Measurements from ENCODE around the gene MPC1. TPM values are rescaled to one million over a fixed set of nuclear protein-coding genes. Genes with fewer than 3 reads are reported as not detected.

The MPC1 gene
- total and polyA plus RNA-seq, 2 donors: 40.9 to 71.4 TPM

DNA sequence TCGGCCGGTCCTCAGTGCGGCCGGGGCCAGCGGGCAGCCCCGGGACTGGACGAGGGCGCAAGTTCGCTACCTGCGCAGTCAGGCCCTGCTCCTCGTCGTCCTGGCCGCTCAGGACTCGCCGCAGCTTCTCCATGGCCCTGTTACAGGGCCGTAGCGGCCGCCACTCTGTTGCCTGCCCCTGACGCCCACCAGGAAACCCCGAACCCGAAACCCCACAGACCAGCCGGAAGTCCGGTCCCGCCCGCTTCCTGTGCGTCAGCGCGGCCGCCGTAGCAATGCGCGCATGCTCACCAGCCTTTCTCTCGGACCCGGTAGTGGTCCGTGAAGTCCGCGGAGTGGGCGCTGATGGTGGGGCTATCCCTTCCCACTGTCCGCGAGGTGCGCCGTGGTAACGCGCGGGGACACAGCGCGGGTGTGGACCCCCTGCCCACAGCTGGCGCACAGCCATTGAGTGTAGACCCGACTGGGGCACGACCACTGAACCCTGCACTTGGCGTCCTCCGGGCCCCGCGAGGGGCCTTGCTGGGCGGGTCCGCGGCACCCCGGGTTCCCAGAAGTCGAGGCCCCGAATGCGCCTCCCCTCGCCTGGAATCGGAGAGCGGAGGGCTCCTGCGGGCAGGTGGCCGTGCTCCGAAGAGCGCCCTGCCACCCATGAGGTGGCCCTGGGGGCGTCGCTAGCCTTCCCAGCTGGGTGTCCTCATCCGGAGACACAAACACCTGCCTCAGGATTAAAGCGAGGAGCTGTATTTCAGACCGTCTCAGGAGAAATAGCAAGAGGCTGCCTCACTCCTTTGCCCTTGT is 40.2 kb downstream of the MPC1 start, which contains the start of gene SFT2D1:
SFT2D1 (minus strand) TSS at position 197 of the 801 bp plus-strand sequence; CDS start at position 133, 64 bp downstream.
- peak within 1 kb of the TSS; percentile 63 for H3K4me3 ChIP-seq (ENCODE audit: low read depth, low read length)
- H3K27ac ChIP-seq (ENCODE audit: low read depth): peak within 1 kb of the TSS; percentile 68
- under 1% methylated on average over 73 of the region's 73 CpGs for WGBS

DNA sequence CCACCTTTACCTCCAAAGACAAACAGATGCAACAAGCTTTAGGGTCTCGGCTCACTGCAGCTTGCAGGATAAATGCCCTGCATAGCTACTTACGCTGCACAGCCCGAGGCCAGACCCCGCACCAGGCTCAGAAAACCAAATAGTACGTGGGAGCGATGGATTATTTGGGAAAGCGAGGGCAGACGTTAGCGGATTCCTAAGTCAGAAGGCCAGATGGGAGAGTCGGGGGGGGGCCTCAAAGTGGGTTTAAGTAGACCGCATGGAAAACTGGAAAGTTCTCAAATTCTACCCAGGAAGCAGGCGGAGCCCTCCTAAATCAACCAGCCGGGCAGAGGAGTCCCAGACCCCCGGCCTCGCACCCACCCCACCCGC is 40.8 kb downstream of the MPC1 start:
- Histone ChIP-seq H3K4me3 (ENCODE audit: low read depth, low read length) (peak overlapping the region; percentile 63), H3K36me3 (ENCODE audit: insufficient read depth) (no peaks in the 10 kb centered on the region), H3K4me1 (ENCODE audit: insufficient read depth) (peaks cover 3% of the 10 kb centered on the region), H3K27ac (ENCODE audit: low read depth) (peak overlapping the region; percentile 63)
- WGBS: under 1% methylated on average over 16 of the region's 16 CpGs
- DNase-seq (ENCODE audit: extremely low spot score): no peak

More for the DNA sequence above, 40.2 kb downstream of the MPC1 start, which contains the start of gene SFT2D1:
- peak; percentile 43 for DNase-seq (ENCODE audit: extremely low spot score)
- Histone ChIP-seq H3K4me1 (ENCODE audit: insufficient read depth) (peaks cover 3% of the 10 kb centered on the region), H3K36me3 (ENCODE audit: insufficient read depth) (no peaks in the 10 kb centered on the region)

DNA sequence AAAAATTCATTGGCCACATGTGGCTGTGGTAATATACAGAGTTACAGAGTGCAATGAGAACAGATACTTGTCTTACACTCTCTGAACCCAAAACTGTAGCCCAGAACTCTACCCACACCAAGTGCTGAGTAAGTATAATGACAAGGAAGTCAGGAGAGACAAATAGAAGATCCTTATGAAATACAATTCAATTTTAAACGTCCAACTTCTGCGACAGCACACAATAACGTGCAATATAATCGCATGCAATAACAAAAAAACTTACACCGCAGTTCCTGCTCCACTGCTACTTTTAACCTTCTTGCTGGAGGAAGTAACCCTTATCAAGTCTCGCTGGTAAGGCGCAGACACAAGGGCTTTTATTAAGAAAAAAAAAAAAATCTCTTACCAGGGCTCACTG is 41.3 kb downstream of the MPC1 start:
- Histone ChIP-seq H3K27ac (ENCODE audit: low read depth) (no peak overlapping the region), H3K36me3 (ENCODE audit: insufficient read depth) (no peaks in the 10 kb centered on the region), H3K4me3 (ENCODE audit: low read depth, low read length) (peak overlapping the region; percentile 63), H3K4me1 (ENCODE audit: insufficient read depth) (peaks cover 3% of the 10 kb centered on the region)
- no peak for DNase-seq (ENCODE audit: extremely low spot score)
- WGBS: 33% methylated on average over 7 of the region's 7 CpGs

DNA sequence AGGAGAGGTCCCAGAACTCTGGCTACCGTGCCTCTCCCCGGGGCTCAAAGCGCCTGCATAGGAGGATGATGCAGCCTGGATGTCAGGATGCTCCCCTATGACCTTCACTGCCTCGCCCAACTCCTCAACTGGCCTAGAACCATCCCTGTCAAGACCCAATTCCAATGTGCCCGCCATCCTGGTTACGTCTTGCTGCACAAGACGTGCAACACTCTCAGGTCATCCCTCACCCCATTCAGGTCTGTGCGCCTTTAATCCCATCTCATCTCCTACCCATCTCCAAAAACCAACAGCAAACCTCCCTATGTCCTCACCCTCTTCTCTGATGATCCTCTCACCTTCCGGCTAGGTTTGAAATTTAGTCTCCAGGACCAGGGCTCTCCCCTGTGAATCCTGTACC is 43.9 kb downstream of the MPC1 start:
- H3K27ac ChIP-seq (ENCODE audit: low read depth): no peak overlapping the region
- DNase-seq (ENCODE audit: extremely low spot score): no peak
- WGBS: 96% methylated on average over 9 of the region's 9 CpGs
- H3K4me3 ChIP-seq (ENCODE audit: low read depth, low read length): no peak overlapping the region
- peaks cover 3% of the 10 kb centered on the region for H3K4me1 ChIP-seq (ENCODE audit: insufficient read depth)
- no peaks in the 10 kb centered on the region for H3K36me3 ChIP-seq (ENCODE audit: insufficient read depth)

DNA sequence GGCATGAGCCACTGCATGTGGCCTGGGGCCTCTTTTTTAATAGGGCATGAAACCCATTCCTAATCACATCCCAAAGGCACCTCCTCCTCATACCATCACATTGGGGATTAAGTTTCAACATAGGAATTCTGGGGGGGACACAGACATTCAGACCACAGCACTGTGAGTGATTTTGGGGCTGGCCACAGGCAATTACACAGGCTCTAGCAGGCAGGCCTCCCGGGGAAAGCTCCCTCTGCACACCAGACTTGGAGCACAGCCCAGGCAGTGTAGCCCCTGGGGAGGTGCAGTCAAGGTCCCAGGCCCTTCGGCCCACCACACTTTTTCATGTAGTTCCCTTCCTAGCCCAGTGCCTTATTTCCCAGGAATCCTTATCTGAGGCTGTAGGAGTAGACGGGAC is 45.9 kb downstream of the MPC1 start:
- no peak for DNase-seq (ENCODE audit: extremely low spot score)
- H3K27ac ChIP-seq (ENCODE audit: low read depth): no peak overlapping the region
- H3K36me3 ChIP-seq (ENCODE audit: insufficient read depth): no peaks in the 10 kb centered on the region
- WGBS: 82% methylated on average over 3 of the region's 3 CpGs
- no peak overlapping the region for H3K4me3 ChIP-seq (ENCODE audit: low read depth, low read length)
- peaks cover 3% of the 10 kb centered on the region for H3K4me1 ChIP-seq (ENCODE audit: insufficient read depth)

DNA sequence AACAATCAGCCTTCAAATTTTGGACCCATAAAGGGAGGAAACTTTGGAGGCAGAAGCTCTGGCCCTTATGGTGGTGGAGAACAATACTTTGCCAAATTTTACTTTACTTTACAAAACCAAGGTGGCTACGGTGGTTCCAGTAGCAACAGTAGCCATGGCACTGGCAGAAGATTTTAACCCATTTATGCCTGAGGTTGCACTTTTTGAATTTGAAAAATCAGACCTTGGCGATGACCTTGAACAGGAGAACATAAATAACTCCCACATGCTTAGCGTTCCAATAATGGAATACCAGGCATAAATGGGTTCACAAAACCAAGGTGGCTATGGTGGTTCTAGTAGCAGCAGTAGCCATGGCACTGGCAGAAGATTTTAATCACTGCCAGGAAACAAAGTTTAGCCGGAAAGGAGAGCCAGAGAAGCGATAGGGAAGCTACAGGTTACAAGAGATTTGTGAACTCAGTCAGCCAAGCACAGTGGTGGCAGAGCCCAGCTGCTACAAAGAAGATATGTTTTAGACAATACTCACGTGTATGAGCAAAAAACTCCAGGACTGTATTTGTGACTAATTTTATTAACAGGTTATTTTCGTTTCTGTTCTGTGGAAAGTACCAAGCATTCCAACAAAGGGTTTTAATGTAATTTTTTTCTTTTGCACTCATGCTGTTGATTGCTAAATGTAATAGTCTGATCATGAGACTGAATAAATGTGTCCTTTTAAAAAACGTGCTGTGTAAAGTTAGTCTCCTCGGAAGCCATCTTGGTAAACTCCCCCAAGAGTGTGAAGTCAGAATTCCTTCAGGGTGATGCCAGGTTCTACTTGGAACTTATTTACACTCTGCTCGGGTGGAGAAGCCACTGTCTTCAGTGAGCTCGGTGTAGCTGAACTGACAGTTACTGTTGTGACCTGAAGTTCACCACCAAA is 47.1 kb downstream of the MPC1 start:
- Histone ChIP-seq H3K4me1 (ENCODE audit: insufficient read depth) (peaks cover 3% of the 10 kb centered on the region), H3K36me3 (ENCODE audit: insufficient read depth) (no peaks in the 10 kb centered on the region), H3K4me3 (ENCODE audit: low read depth, low read length) (no peak overlapping the region), H3K27ac (ENCODE audit: low read depth) (no peak overlapping the region)
- 87% methylated on average over 11 of the region's 11 CpGs for WGBS
- no peak for DNase-seq (ENCODE audit: extremely low spot score)

DNA sequence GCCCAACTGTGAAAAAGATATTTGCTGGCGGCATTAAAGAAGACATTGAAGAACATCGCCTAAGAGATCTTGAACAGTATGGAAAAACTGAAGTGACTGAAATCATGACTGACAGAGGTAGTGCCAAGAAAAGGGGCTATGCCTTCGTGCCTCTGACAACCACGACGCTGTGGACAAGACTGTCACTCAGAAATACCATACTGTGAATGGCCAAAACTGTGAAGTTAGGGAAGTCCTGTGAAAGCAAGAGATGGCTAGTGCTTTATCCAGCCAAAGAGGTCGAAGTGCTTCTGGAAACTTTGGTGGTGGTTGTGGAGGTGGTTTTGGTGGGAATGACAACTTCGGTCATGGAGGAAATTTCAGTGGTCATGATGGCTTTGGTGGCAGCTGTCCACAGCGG is 47.9 kb downstream of the MPC1 start:
- Histone ChIP-seq H3K27ac (ENCODE audit: low read depth) (no peak overlapping the region), H3K4me3 (ENCODE audit: low read depth, low read length) (no peak overlapping the region), H3K4me1 (ENCODE audit: insufficient read depth) (peaks cover 3% of the 10 kb centered on the region), H3K36me3 (ENCODE audit: insufficient read depth) (no peaks in the 10 kb centered on the region)
- 97% methylated on average over 8 of the region's 8 CpGs for WGBS
- DNase-seq (ENCODE audit: extremely low spot score): no peak

DNA sequence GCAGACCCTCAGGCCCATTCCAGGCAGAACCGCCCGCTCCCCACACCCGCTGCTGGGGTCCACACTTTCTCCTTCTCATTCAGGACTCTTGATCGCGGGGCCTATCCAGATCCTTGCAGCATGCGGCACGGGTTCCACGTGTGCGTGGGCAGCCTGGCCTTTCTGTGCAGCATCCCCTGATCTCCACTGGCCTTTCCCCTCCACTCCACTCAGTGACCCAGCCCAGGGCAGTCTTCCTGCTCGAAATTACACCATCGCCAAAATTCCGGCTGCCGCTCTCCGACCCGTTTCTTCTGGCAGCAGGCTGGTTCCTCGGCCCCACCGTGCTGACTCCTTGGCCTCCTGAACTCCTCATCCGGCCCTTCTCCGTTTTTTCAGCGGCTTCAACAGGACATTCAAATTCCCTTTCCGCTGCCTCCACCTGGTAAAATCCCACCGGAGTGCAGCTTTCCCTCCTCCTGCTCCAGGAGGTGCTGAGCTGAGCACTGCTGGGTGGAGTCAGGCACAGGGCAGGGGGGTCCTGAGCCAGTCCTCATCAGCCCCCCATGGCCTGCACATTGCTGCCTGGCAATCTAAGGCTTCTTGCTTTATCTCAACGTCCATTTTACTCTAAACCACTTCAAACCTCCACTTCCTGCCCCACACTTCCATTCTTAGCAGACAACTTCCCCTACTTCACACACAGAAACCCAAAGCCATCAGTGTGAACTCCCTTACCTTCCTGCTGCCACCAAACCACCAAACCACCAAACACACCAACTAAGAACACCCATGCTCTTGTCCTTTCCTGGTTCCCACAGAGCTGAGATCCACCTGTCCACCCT is 49.4 kb downstream of the MPC1 start:
- no peak for DNase-seq (ENCODE audit: extremely low spot score)
- 89% methylated on average over 23 of the region's 23 CpGs for WGBS
- no peaks in the 10 kb centered on the region for H3K36me3 ChIP-seq (ENCODE audit: insufficient read depth)
- H3K27ac ChIP-seq (ENCODE audit: low read depth): no peak overlapping the region
- H3K4me1 ChIP-seq (ENCODE audit: insufficient read depth): peaks cover 2% of the 10 kb centered on the region
- H3K4me3 ChIP-seq (ENCODE audit: low read depth, low read length): no peak overlapping the region

DNA sequence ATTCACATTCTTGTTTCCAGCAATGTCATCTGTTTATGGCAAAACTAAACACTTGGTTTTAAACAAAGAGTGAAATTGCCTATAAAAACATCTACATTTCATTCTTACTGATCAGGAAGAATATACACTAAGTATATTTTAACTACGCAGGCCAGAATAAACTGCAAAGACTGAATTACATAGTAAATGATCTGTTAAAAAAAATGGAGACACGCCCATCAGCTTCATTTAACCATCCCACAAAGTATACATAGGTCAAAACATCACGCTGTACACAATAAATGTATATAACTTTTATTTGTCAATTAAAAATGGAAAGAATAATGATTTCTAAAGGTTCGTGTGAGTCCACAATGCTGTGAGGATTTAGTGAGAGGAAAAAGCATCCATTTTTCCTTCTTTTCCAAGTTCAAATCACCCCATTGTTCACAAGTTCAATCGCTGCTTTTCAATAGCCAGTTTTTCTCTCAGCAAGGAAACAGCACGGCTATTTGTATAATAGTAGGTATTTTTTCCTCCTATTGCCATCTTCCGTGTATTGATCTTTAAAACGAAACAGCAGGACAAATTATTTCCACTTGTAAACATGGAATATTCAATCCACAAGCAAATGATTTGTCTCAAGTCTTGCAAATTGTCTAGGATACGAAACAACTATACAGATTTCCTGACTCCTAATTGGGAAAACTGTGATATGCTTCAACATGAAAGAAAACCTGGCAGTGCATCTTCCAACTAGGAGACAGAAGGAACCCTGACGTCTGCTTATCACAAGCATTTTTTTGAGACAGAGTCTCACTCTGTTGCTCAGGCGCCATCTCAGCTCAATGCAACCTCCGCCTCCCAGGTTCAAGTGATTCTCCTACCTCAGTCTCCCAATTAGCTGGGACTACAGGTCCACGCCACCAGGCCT is 51.0 kb downstream of the MPC1 start:
- Histone ChIP-seq H3K36me3 (ENCODE audit: insufficient read depth) (no peaks in the 10 kb centered on the region), H3K4me3 (ENCODE audit: low read depth, low read length) (no peak overlapping the region), H3K27ac (ENCODE audit: low read depth) (no peak overlapping the region), H3K4me1 (ENCODE audit: insufficient read depth) (no peaks in the 10 kb centered on the region)
- WGBS: 78% methylated on average over 13 of the region's 13 CpGs
- DNase-seq (ENCODE audit: extremely low spot score): no peak

DNA sequence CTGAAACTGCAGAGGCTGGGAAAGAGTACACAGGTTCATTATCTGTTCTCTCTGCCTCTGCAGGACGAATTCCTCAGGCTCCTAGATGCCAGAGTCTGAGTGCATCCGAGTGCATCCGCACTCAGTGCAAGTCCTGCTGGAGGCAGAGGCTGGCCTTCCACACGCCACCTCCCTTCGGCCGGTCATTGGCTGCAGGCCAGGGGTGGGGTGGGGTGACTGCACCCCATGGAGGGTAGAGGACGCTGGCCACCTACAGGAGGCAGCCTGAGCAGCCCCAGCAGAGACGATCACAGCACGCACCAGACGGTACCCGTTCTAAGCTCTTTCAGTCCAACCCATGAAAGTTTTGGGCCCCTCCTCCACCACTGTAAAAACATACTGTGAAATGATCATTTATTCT is 52.1 kb downstream of the MPC1 start:
- Histone ChIP-seq H3K27ac (ENCODE audit: low read depth) (no peak overlapping the region), H3K4me3 (ENCODE audit: low read depth, low read length) (no peak overlapping the region), H3K4me1 (ENCODE audit: insufficient read depth) (no peaks in the 10 kb centered on the region), H3K36me3 (ENCODE audit: insufficient read depth) (no peaks in the 10 kb centered on the region)
- DNase-seq (ENCODE audit: extremely low spot score): no peak
- WGBS: 28% methylated on average over 11 of the region's 11 CpGs

DNA sequence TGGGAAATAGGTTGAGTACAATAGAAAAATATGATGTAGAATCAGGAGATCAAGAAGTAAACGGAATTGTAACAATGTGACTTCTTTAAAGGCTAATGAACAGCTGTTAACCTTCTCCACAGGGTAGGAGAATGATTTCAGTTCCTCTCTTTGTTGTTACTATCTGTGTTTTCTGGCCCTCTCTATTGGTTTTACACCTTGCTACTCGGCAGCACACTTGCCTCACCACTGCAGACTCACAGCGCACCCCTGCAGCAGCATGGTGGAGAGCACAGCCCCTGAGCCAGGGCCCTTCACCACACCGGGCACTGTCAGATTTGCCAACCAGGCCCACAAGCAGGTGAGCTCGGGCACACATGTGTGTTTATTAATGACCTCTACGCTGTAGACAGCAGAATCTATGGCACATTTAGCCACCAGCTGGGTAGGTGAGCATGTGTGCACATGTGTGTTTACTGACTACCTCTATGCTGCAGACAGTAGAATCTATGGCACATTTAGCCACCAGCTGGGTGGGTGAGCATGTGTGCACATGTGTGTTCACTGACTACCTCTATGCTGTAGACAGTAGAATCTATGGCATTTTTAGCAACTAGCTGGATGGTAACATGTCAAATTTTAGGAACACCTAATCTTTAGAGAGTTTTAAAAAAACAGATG is 57.2 kb downstream of the MPC1 start:
- DNase-seq (ENCODE audit: extremely low spot score): no peak
- 87% methylated on average over 6 of the region's 6 CpGs for WGBS
- Histone ChIP-seq H3K27ac (ENCODE audit: low read depth) (no peak overlapping the region), H3K4me3 (ENCODE audit: low read depth, low read length) (no peak overlapping the region), H3K36me3 (ENCODE audit: insufficient read depth) (peaks cover 2% of the 10 kb centered on the region), H3K4me1 (ENCODE audit: insufficient read depth) (no peaks in the 10 kb centered on the region)

DNA sequence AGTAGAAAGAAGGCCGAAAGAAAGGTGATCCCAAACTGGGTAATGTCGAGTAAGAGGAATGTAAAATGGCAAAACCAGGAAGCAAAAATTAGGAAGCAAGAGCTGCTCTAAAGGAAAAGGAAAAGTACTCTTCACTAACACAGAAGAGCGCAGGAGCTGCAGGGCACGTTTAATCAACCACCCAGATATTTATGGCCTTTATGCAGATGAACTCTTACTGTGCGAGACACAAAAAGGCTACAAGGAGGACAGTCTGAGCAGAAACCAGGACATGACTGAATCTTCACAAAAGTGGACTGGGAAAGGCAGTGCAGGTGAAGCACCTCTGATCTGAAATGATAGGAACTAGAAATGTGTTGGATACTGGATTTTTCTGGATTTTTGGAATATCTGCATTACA is 59.3 kb downstream of the MPC1 start:
- Histone ChIP-seq H3K27ac (ENCODE audit: low read depth) (no peak overlapping the region), H3K4me1 (ENCODE audit: insufficient read depth) (no peaks in the 10 kb centered on the region), H3K36me3 (ENCODE audit: insufficient read depth) (peaks cover 2% of the 10 kb centered on the region), H3K4me3 (ENCODE audit: low read depth, low read length) (no peak overlapping the region)
- WGBS: 85% methylated on average over 5 of the region's 5 CpGs
- no peak for DNase-seq (ENCODE audit: extremely low spot score)
